Calu3 (cell line): ENCODE results near the gene FLT3LG. TPM values are rescaled to one million over a fixed set of nuclear protein-coding genes. Genes with fewer than 3 reads are reported as not detected.

Experiments used
- BruUV-seq: library from RNA; stranded (reverse); fragments of 400-500 nt; replicated peaks from 2 replicates; lab custom pipeline; 2021; lab: Mats Ljungman, UMichigan
- CTCF ChIA-PET: fragments of 300-600 bp; sonication (Branson Sonifier 250); formaldehyde crosslinking; loops from one replicate; lab custom pipeline; 2022; ENCODE audit warnings: antibody characterized with exemption; lab: Charles Lee
- DNase-seq: peaks from one replicate; pipeline ENCODE4 v3.0.0; 2022
- H3K27ac Mint-ChIP-seq: one replicate; pipeline ENCODE4 v1.8.0; 2022; ENCODE audit warnings: mixed read lengths; ENCODE audit not compliant: unreplicated experiment
- H3K27me3 Mint-ChIP-seq: one replicate; pipeline ENCODE4 v1.8.0; 2022; ENCODE audit warnings: mixed read lengths; ENCODE audit not compliant: unreplicated experiment
- H3K36me3 Mint-ChIP-seq: one replicate; pipeline ENCODE4 v1.8.0; 2022; ENCODE audit warnings: mild to moderate bottlenecking, moderate library complexity, mixed read lengths; ENCODE audit not compliant: insufficient read depth, unreplicated experiment
- H3K4me1 Mint-ChIP-seq: one replicate; pipeline ENCODE4 v1.8.0; 2022; ENCODE audit warnings: mild to moderate bottlenecking, low read depth, mixed read lengths; ENCODE audit not compliant: unreplicated experiment
- H3K4me3 Mint-ChIP-seq: one replicate; pipeline ENCODE4 v1.8.0; 2022; ENCODE audit warnings: mild to moderate bottlenecking, low read depth, moderate library complexity, mixed read lengths; ENCODE audit not compliant: unreplicated experiment
- H3K9me3 Mint-ChIP-seq: one replicate; pipeline ENCODE4 v1.8.0; 2022; ENCODE audit warnings: low read depth, mixed read lengths; ENCODE audit not compliant: unreplicated experiment
- CTCF ChIP-seq: fragments of 200-600 bp; IDR thresholded peaks from one replicate; pipeline ENCODE4 v1.8.0; 2022; ENCODE audit warnings: antibody characterized with exemption; ENCODE audit not compliant: unreplicated experiment
- intact Hi-C: fragments of 100-400 bp; cut with micrococcal nuclease; formaldehyde crosslinking; loops from one replicate; pipeline ENCODE4 v1.10.0; 2022; ENCODE audit not compliant: unreplicated experiment
- total RNA-seq: library from RNA; stranded (reverse); gene quantifications from 2 replicates; pipeline ENCODE4 v1.2.3, GENCODE V29; 2022

Gene FLT3LG
- total RNA-seq, 1 experiment from 2014 or later = 4.8 TPM

- BruUV-seq = no TSS peak
- H3K4me1 Mint-ChIP-seq = peaks cover 27% of the 10 kb centered on the region
Observed at GRCh38 chr19:49439836-49440235, 34.2 kb upstream of the FLT3LG start.

GRCh38 chr19:49440439-49441209, 33.4 kb upstream of the FLT3LG start:
- Mint-ChIP-seq H3K9me3 (no peaks in the 10 kb centered on the region), H3K27ac (no peak overlapping the region), H3K36me3 (peaks cover 39% of the 10 kb centered on the region), H3K4me3 (peak overlapping the region; percentile 10), H3K4me1 (peaks cover 27% of the 10 kb centered on the region), H3K27me3 (peaks cover 75% of the 10 kb centered on the region)
- no peak for DNase-seq
- no peak for TF ChIP-seq CTCF
- CTCF ChIA-PET = interaction anchor here (0.5 to 0.6 kb wide), 2 partner anchors 40 to 207 kb away, joined by 3 to 4 read pairs; no protein-coding TSS in a partner anchor
- intact Hi-C loops = no loop called here
- no TSS peak for BruUV-seq

More at GRCh38 chr19:49439836-49440235, 34.2 kb upstream of the FLT3LG start:
- TF ChIP-seq CTCF = no peak
- Mint-ChIP-seq H3K27ac (no peak overlapping the region), H3K4me3 (no peak overlapping the region), H3K27me3 (peaks cover 83% of the 10 kb centered on the region), H3K9me3 (no peaks in the 10 kb centered on the region), H3K36me3 (peaks cover 39% of the 10 kb centered on the region)
- no peak for DNase-seq
- CTCF ChIA-PET = interaction anchor here (0.5 to 0.6 kb wide), 2 partner anchors 42 to 207 kb away, joined by 3 to 12 read pairs; no protein-coding TSS in a partner anchor
- intact Hi-C loops = no loop called here

- Mint-ChIP-seq H3K4me1 (peaks cover 27% of the 10 kb centered on the region), H3K36me3 (peaks cover 33% of the 10 kb centered on the region), H3K4me3 (peak within 1 kb of the TSS; percentile 73), H3K27me3 (peaks cover 68% of the 10 kb centered on the region), H3K27ac (no peak within 1 kb of the TSS), H3K9me3 (no peaks in the 10 kb centered on the region)
- no peak for DNase-seq
- CTCF ChIA-PET = interaction anchor here (0.6 to 1.5 kb wide), 4 partner anchors 15 to 214 kb away, joined by 3 to 6 read pairs (median 4); no protein-coding TSS in a partner anchor
- BruUV-seq = no TSS peak
- intact Hi-C loops = no loop called here
- TF ChIP-seq CTCF = no peak
Observed at GRCh38 chr19:49441210-49441959, 32.6 kb upstream of the FLT3LG start, which contains the start of gene SLC17A7. Gene SLC17A7 (minus strand): TSS chr19:49441527. CDS start chr19:49441379, 148 bp downstream.

- BruUV-seq = no TSS peak
- no peak for DNase-seq
- Mint-ChIP-seq H3K36me3 (peaks cover 33% of the 10 kb centered on the region), H3K9me3 (no peaks in the 10 kb centered on the region), H3K4me3 (peak overlapping the region; percentile 73), H3K27me3 (peaks cover 62% of the 10 kb centered on the region), H3K27ac (no peak overlapping the region), H3K4me1 (peaks cover 27% of the 10 kb centered on the region)
- CTCF ChIA-PET = interaction anchor here (0.6 to 1.5 kb wide), 6 partner anchors 11 to 214 kb away, joined by 3 to 6 read pairs (median 4); partner anchors contain the start of gene ALDH16A1
- no peak for TF ChIP-seq CTCF
- intact Hi-C loops = no loop called here
Observed at GRCh38 chr19:49441960-49442350, 32.1 kb upstream of the FLT3LG start.
